Activated CD4-positive, alpha-beta memory T cell treated with anti-CD3 and anti-CD28 coated beads for 36 hours (primary cell): Measurements from ENCODE around the gene ZNF521. TPM values are rescaled to one million over a fixed set of nuclear protein-coding genes. Genes with fewer than 3 reads are reported as not detected.

ENCODE experiments used
- CTCF ChIA-PET: fragments of 350-600 bp; sonication (Branson Sonifier 250); formaldehyde crosslinking; loops from one replicate; lab custom pipeline; 2021; ENCODE audit warnings: antibody characterized with exemption, inconsistent platforms; lab: Charles Lee
- POLR2A ChIA-PET: fragments of 350-600 bp; sonication (Branson Sonifier 250); formaldehyde crosslinking; loops from one replicate; lab custom pipeline; 2021; ENCODE audit warnings: antibody characterized with exemption; lab: Charles Lee
- DNase-seq: peaks from one replicate; pipeline ENCODE4 v3.0.0-alpha.2; 2020
- H3K27ac Mint-ChIP-seq: one replicate; pipeline ENCODE4 v1.8.0; 2021; ENCODE audit warnings: mixed read lengths
- H3K27me3 Mint-ChIP-seq: one replicate; pipeline ENCODE4 v1.8.0; 2021; ENCODE audit warnings: mixed read lengths
- H3K36me3 Mint-ChIP-seq: one replicate; pipeline ENCODE4 v1.8.0; 2021; ENCODE audit warnings: mixed read lengths
- H3K4me1 Mint-ChIP-seq: one replicate; pipeline ENCODE4 v1.8.0; 2021; ENCODE audit warnings: low read depth, mixed read lengths
- H3K4me3 Mint-ChIP-seq: one replicate; pipeline ENCODE4 v1.8.0; 2021; ENCODE audit warnings: mild to moderate bottlenecking, mixed read lengths
- H3K9me3 Mint-ChIP-seq: one replicate; pipeline ENCODE4 v1.8.0; 2021; ENCODE audit warnings: mixed read lengths
- intact Hi-C: fragments of 100-400 bp; cut with micrococcal nuclease; formaldehyde crosslinking; loops from one replicate; pipeline ENCODE4 v1.15.1; 2023
- total RNA-seq, 2 experiments: library from RNA; stranded (reverse); gene quantifications; one replicate each; pipeline ENCODE4 v1.2.3, GENCODE V29; 2021

The ZNF521 gene
- total RNA-seq, 2 experiments from 2014 or later, result not detected

- no peak overlapping the region for H3K27ac Mint-ChIP-seq
- intact Hi-C loops, result no loop called here
- no peak for DNase-seq
- CTCF ChIA-PET, result no interaction called here
- H3K4me3 Mint-ChIP-seq, result no peak overlapping the region
- no peaks in the 10 kb centered on the region for H3K4me1 Mint-ChIP-seq
- peaks cover 13% of the 10 kb centered on the region for H3K27me3 Mint-ChIP-seq
- POLR2A ChIA-PET, result no interaction called here
- H3K36me3 Mint-ChIP-seq, result no peaks in the 10 kb centered on the region
- H3K9me3 Mint-ChIP-seq, result peaks cover 2% of the 10 kb centered on the region
These were observed 20.0 kb downstream of the ZNF521 start for GRCh38 chr18:25332002-25332401.

GRCh38 chr18:25329783-25330182, 22.2 kb downstream of the ZNF521 start:
- no peaks in the 10 kb centered on the region for H3K36me3 Mint-ChIP-seq
- DNase-seq, result no peak
- POLR2A ChIA-PET, result no interaction called here
- H3K9me3 Mint-ChIP-seq, result peaks cover 2% of the 10 kb centered on the region
- H3K27ac Mint-ChIP-seq, result no peak overlapping the region
- intact Hi-C loops, result no loop called here
- CTCF ChIA-PET, result no interaction called here
- no peaks in the 10 kb centered on the region for H3K4me1 Mint-ChIP-seq
- no peak overlapping the region for H3K4me3 Mint-ChIP-seq
- peaks cover 6% of the 10 kb centered on the region for H3K27me3 Mint-ChIP-seq

- ChIA-PET POLR2A (no interaction called here), CTCF (no interaction called here)
- Mint-ChIP-seq H3K4me1 (no peaks in the 10 kb centered on the region), H3K4me3 (no peak overlapping the region), H3K27me3 (peaks cover 2% of the 10 kb centered on the region), H3K9me3 (peaks cover 2% of the 10 kb centered on the region), H3K27ac (no peak overlapping the region), H3K36me3 (no peaks in the 10 kb centered on the region)
- intact Hi-C loops, result no loop called here
- no peak for DNase-seq
These were observed 24.4 kb downstream of the ZNF521 start for GRCh38 chr18:25327584-25327983.

- no peak overlapping the region for H3K4me3 Mint-ChIP-seq
- H3K27ac Mint-ChIP-seq, result no peak overlapping the region
- ChIA-PET CTCF (no interaction called here), POLR2A (no interaction called here)
- H3K27me3 Mint-ChIP-seq, result peaks cover 2% of the 10 kb centered on the region
- no peaks in the 10 kb centered on the region for H3K36me3 Mint-ChIP-seq
- DNase-seq, result no peak
- H3K4me1 Mint-ChIP-seq, result no peaks in the 10 kb centered on the region
- peaks cover 2% of the 10 kb centered on the region for H3K9me3 Mint-ChIP-seq
- intact Hi-C loops, result no loop called here
These were observed 25.5 kb downstream of the ZNF521 start for GRCh38 chr18:25326361-25326952.

- intact Hi-C loops, result no loop called here
- H3K27ac Mint-ChIP-seq, result no peak overlapping the region
- no peaks in the 10 kb centered on the region for H3K4me1 Mint-ChIP-seq
- POLR2A ChIA-PET, result no interaction called here
- no peaks in the 10 kb centered on the region for H3K9me3 Mint-ChIP-seq
- no peak overlapping the region for H3K4me3 Mint-ChIP-seq
- CTCF ChIA-PET, result no interaction called here
- peaks cover 2% of the 10 kb centered on the region for H3K27me3 Mint-ChIP-seq
- H3K36me3 Mint-ChIP-seq, result no peaks in the 10 kb centered on the region
- no peak for DNase-seq
These were observed 29.2 kb downstream of the ZNF521 start for GRCh38 chr18:25322806-25323205.

GRCh38 chr18:25316381-25317018, 35.5 kb downstream of the ZNF521 start:
- intact Hi-C loops, result no loop called here
- POLR2A ChIA-PET, result no interaction called here

GRCh38 chr18:25314838-25315190, 37.2 kb downstream of the ZNF521 start:
- no peaks in the 10 kb centered on the region for H3K9me3 Mint-ChIP-seq
- H3K4me3 Mint-ChIP-seq, result no peak overlapping the region
- H3K27me3 Mint-ChIP-seq, result no peaks in the 10 kb centered on the region
- no peaks in the 10 kb centered on the region for H3K4me1 Mint-ChIP-seq
- ChIA-PET CTCF (no interaction called here), POLR2A (no interaction called here)
- H3K36me3 Mint-ChIP-seq, result no peaks in the 10 kb centered on the region
- intact Hi-C loops, result no loop called here
- H3K27ac Mint-ChIP-seq, result no peak overlapping the region
- DNase-seq, result no peak

More at GRCh38 chr18:25316381-25317018, 35.5 kb downstream of the ZNF521 start:
- DNase-seq, result no peak
- Mint-ChIP-seq H3K4me1 (no peaks in the 10 kb centered on the region), H3K36me3 (no peaks in the 10 kb centered on the region), H3K27ac (no peak overlapping the region), H3K27me3 (no peaks in the 10 kb centered on the region), H3K4me3 (no peak overlapping the region), H3K9me3 (no peaks in the 10 kb centered on the region)
- CTCF ChIA-PET, result no interaction called here

DNA sequence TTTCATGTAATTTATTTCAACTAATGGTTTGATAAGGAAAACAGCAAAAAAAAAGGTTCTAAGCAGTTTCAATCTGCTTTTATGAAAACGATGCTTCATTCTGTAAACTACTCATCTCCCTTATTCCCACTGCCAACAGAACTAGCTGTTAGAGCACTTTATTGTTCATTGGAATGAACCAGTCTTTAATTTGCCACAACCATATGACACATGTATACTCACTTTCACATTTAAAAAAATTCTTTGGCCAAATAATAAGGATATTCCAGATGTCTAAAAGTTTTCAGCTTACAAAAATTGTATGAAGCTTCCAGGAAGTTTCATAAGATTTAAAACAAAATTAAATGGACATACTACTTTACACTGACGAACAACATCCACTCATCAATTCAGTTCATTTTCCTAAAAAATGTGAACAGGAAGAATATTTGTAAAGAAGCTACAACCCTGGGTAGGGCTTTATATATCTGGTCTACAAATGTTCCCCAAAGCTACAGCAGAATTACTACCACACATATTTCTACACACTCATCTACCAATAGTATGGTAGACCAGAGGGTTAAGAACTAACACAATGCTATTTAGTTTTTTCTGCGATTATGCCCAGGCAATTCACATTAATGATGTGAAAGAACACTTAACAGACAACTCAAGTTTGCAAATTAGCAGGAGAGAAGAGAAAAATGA, 37.7 kb downstream of the ZNF521 start:
- POLR2A ChIA-PET, result no interaction called here
- intact Hi-C loops, result no loop called here
- Mint-ChIP-seq H3K36me3 (no peaks in the 10 kb centered on the region), H3K9me3 (no peaks in the 10 kb centered on the region), H3K27me3 (no peaks in the 10 kb centered on the region), H3K4me3 (no peak overlapping the region), H3K27ac (no peak overlapping the region), H3K4me1 (no peaks in the 10 kb centered on the region)
- no peak for DNase-seq
- CTCF ChIA-PET, result no interaction called here

DNA sequence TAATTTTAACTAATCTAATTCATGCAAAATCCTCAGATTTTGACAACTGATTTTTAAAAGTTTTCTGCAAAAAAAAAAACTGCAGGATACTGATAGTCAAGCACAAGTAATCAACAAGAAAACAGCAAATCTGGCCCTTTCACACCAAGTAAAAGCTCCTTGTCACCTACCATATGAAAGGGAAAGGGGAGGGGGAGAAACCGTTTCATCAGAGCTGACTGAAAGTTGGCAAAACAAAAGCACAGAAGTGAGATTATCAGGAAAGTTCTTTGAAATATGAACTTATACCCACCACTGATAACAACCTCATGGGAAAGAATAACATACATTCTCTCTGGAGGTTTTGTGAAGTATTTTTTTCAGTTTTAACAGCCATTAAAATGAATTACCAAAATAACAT, 38.7 kb downstream of the ZNF521 start:
- intact Hi-C loops, result no loop called here
- CTCF ChIA-PET, result no interaction called here
- no peak overlapping the region for H3K4me3 Mint-ChIP-seq

GRCh38 chr18:25310045-25310444, 41.9 kb downstream of the ZNF521 start:
- H3K9me3 Mint-ChIP-seq, result no peaks in the 10 kb centered on the region
- ChIA-PET POLR2A (no interaction called here), CTCF (no interaction called here)
- no peaks in the 10 kb centered on the region for H3K4me1 Mint-ChIP-seq
- no peak overlapping the region for H3K4me3 Mint-ChIP-seq
- no peak for DNase-seq
- no peaks in the 10 kb centered on the region for H3K36me3 Mint-ChIP-seq
- H3K27ac Mint-ChIP-seq, result no peak overlapping the region
- intact Hi-C loops, result no loop called here
- H3K27me3 Mint-ChIP-seq, result no peaks in the 10 kb centered on the region

More for the DNA sequence above, 38.7 kb downstream of the ZNF521 start:
- no peaks in the 10 kb centered on the region for H3K27me3 Mint-ChIP-seq
- DNase-seq, result no peak
- H3K4me1 Mint-ChIP-seq, result no peaks in the 10 kb centered on the region
- POLR2A ChIA-PET, result no interaction called here
- H3K36me3 Mint-ChIP-seq, result no peaks in the 10 kb centered on the region
- H3K9me3 Mint-ChIP-seq, result no peaks in the 10 kb centered on the region
- H3K27ac Mint-ChIP-seq, result no peak overlapping the region

- H3K27ac Mint-ChIP-seq, result no peak overlapping the region
- H3K4me1 Mint-ChIP-seq, result no peaks in the 10 kb centered on the region
- no peaks in the 10 kb centered on the region for H3K36me3 Mint-ChIP-seq
- no peaks in the 10 kb centered on the region for H3K9me3 Mint-ChIP-seq
- no peak for DNase-seq
- intact Hi-C loops, result no loop called here
- H3K4me3 Mint-ChIP-seq, result no peak overlapping the region
- CTCF ChIA-PET, result no interaction called here
- POLR2A ChIA-PET, result no interaction called here
- H3K27me3 Mint-ChIP-seq, result no peaks in the 10 kb centered on the region
These were observed 43.6 kb downstream of the ZNF521 start for GRCh38 chr18:25308381-25308780.

DNA sequence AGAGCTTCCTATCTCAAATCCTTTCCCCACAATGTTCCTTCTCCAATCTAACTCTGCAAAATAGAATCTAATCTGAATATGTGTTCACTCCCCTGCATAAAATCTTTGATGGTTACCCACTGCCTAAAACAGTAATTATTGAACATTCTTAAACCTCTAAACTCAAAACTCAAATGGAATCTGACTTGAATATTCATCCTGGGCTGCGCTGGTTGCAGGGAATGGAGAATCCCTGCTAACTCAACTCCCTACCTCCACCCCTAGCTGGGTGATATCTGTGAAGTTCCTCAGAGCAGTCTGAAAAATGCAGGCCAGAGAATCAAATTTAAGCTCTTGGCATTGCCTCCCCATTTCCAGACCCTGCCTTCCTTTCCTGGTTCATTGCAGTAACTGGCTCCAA, 44.8 kb downstream of the ZNF521 start:
- POLR2A ChIA-PET, result no interaction called here
- intact Hi-C loops, result no loop called here

GRCh38 chr18:25306671-25307070, 45.3 kb downstream of the ZNF521 start:
- Mint-ChIP-seq H3K36me3 (no peaks in the 10 kb centered on the region), H3K4me1 (no peaks in the 10 kb centered on the region), H3K27ac (no peak overlapping the region), H3K27me3 (no peaks in the 10 kb centered on the region), H3K9me3 (no peaks in the 10 kb centered on the region), H3K4me3 (no peak overlapping the region)
- ChIA-PET CTCF (no interaction called here), POLR2A (interaction anchor here (0.7 kb wide), 1 partner anchor 30 kb away, joined by 3 read pairs; no protein-coding TSS in a partner anchor)
- DNase-seq, result no peak
- intact Hi-C loops, result no loop called here

More for the DNA sequence above, 44.8 kb downstream of the ZNF521 start:
- no peak overlapping the region for H3K27ac Mint-ChIP-seq
- DNase-seq, result no peak
- CTCF ChIA-PET, result no interaction called here
- H3K9me3 Mint-ChIP-seq, result no peaks in the 10 kb centered on the region
- H3K36me3 Mint-ChIP-seq, result no peaks in the 10 kb centered on the region
- H3K4me1 Mint-ChIP-seq, result no peaks in the 10 kb centered on the region
- H3K4me3 Mint-ChIP-seq, result no peak overlapping the region
- no peaks in the 10 kb centered on the region for H3K27me3 Mint-ChIP-seq
